ENCODE data around the gene SDK2.

GRCh38 chr17:73592501-73592961, 51.7 kb downstream of the SDK2 start:
- TF ChIP-seq, protein P1, sequence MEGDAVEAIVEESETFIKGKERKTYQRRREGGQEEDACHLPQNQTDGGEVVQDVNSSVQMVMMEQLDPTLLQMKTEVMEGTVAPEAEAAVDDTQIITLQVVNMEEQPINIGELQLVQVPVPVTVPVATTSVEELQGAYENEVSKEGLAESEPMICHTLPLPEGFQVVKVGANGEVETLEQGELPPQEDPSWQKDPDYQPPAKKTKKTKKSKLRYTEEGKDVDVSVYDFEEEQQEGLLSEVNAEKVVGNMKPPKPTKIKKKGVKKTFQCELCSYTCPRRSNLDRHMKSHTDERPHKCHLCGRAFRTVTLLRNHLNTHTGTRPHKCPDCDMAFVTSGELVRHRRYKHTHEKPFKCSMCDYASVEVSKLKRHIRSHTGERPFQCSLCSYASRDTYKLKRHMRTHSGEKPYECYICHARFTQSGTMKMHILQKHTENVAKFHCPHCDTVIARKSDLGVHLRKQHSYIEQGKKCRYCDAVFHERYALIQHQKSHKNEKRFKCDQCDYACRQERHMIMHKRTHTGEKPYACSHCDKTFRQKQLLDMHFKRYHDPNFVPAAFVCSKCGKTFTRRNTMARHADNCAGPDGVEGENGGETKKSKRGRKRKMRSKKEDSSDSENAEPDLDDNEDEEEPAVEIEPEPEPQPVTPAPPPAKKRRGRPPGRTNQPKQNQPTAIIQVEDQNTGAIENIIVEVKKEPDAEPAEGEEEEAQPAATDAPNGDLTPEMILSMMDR (IDR thresholded peaks at IDR 0.05; ENCODE audit: poor library complexity): no peak
- TF ChIP-seq EZH2 (IDR thresholded peaks at IDR 0.05; ENCODE audit: borderline replicate concordance): no peak

Data from hepatocyte (in vitro differentiated cells).